ENCODE measurements around the gene SERPINA3. TPM values are rescaled to one million over a fixed set of nuclear protein-coding genes. Genes with fewer than 3 reads are reported as not detected.

Gene SERPINA3
- total RNA-seq, 2 experiments from 2014 or later, result not detected

DNA sequence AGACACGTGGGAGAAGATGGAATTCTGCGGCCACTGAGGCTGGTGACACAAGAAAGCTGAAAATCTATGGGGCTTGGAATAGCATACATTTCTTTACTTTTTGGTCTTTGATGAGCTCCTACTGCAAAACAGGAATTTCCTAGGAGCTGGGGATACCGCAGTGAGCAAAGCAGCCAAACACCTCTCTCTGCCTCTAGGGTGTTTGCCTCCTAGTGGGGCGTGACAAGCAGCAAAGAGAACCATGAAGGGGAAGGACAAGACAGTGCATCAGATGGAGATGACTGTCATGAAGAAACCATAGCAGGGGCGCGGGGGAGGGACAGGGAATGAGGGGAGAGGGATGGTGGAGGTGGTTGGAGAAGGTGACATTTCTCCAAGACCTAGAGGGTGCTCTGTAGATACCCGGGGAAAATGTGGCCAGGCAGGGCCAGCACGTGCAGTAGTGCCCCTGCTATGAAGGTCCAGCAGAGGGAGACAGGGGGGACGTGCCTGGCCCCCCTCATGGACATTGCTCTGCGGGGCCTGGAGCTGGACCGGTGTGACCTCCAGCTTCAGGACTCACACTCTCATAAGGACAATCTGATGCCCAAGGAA is 58.6 kb downstream of the SERPINA3 start:
- no peak for DNase-seq
- no peaks in the 10 kb centered on the region for H3K36me3 Mint-ChIP-seq

GRCh38 chr14:94671870-94672444 is 59.8 kb downstream of the SERPINA3 start:
- DNase-seq, result no peak
- Mint-ChIP-seq H3K9me3 (no peaks in the 10 kb centered on the region), H3K27ac (no peak overlapping the region), H3K4me3 (no peak overlapping the region), H3K36me3 (no peaks in the 10 kb centered on the region), H3K27me3 (peaks cover 14% of the 10 kb centered on the region), H3K4me1 (no peaks in the 10 kb centered on the region)
- ATAC-seq (ENCODE audit: low read depth), result no peak
- POLR2A ChIA-PET, result no interaction called here

More for the DNA sequence above, 58.6 kb downstream of the SERPINA3 start:
- POLR2A ChIA-PET, result interaction anchor here (0.7 kb wide), 1 partner anchor 19 kb away, joined by 3 read pairs; no protein-coding TSS in a partner anchor
- Mint-ChIP-seq H3K9me3 (no peaks in the 10 kb centered on the region), H3K27me3 (peaks cover 15% of the 10 kb centered on the region), H3K4me1 (no peaks in the 10 kb centered on the region), H3K27ac (no peak overlapping the region), H3K4me3 (no peak overlapping the region)
- ATAC-seq (ENCODE audit: low read depth), result no peak

GRCh38 chr14:94673071-94673470 is 60.9 kb downstream of the SERPINA3 start:
- DNase-seq (no peak), ATAC-seq (ENCODE audit: low read depth) (no peak)
- Mint-ChIP-seq H3K36me3 (no peaks in the 10 kb centered on the region), H3K4me3 (no peak overlapping the region), H3K4me1 (no peaks in the 10 kb centered on the region), H3K27ac (no peak overlapping the region), H3K27me3 (peaks cover 11% of the 10 kb centered on the region), H3K9me3 (no peaks in the 10 kb centered on the region)
- POLR2A ChIA-PET, result no interaction called here

Other genes starting within 250 kb of the SERPINA3 start
- not detected for gene SERPINA2, start 245.7 kb upstream of the SERPINA3 start, total RNA-seq
- under 1 TPM in 1 of 2 experiments, not detected in 1; 0.20 TPM for gene SERPINA1, start 223.8 kb upstream of the SERPINA3 start, total RNA-seq
- gene SERPINA11, start 159.6 kb upstream of the SERPINA3 start, total RNA-seq, result not detected
- not detected for gene SERPINA9, start 136.2 kb upstream of the SERPINA3 start, total RNA-seq
- not detected for gene SERPINA12, start 102.9 kb upstream of the SERPINA3 start, total RNA-seq
- gene SERPINA4, start 50.9 kb upstream of the SERPINA3 start, total RNA-seq, result not detected
- gene SERPINA5, start 31.0 kb upstream of the SERPINA3 start, total RNA-seq, result not detected
- gene GSC, start 157.7 kb downstream of the SERPINA3 start, total RNA-seq, result not detected